PC-3 (cell line): ENCODE measurements around the gene THY1. TPM values are rescaled to one million over a fixed set of nuclear protein-coding genes. Genes with fewer than 3 reads are reported as not detected.

Experiments used
- ATAC-seq: fragments of 200-7000 bp; cut with Tn5 transposase; 2 replicates; pipeline ENCODE4 v1.9.1; 2020; ENCODE audit warnings: mild to moderate bottlenecking, moderate library complexity
- BruUV-seq: library from RNA; stranded (reverse); fragments of 400-500 nt; replicated peaks from 2 replicates; lab custom pipeline; 2021; lab: Mats Ljungman, UMichigan
- CTCF ChIA-PET: fragments of 300-600 bp; sonication (Branson Sonifier 250); formaldehyde crosslinking; loops from one replicate; lab custom pipeline; 2022; ENCODE audit warnings: antibody characterized with exemption; lab: Charles Lee
- POLR2A ChIA-PET: fragments of 300-600 bp; sonication (Branson Sonifier 250); formaldehyde crosslinking; loops from one replicate; lab custom pipeline; 2022; ENCODE audit warnings: antibody characterized with exemption; ENCODE audit not compliant: unreplicated experiment; lab: Charles Lee
- DNase-seq: peaks from one replicate; pipeline ENCODE4 v3.0.0-alpha.2; 2015
- H2AFZ ChIP-seq: fragments of 300-600 bp; sonication (generic); 2 replicates; pipeline ENCODE4 v1.6.0; 2016; ENCODE audit warnings: antibody characterized with exemption, low read length
- H3F3A ChIP-seq: fragments of 300-600 bp; sonication (generic); one replicate; pipeline ENCODE4 v1.6.0; 2017; ENCODE audit warnings: antibody characterized with exemption, low read length, control low read depth, mild to moderate bottlenecking; ENCODE audit not compliant: unreplicated experiment
- H3K27ac ChIP-seq: fragments of 300-600 bp; sonication (generic); 2 replicates; pipeline ENCODE4 v1.5.1; 2016; ENCODE audit warnings: mild to moderate bottlenecking, low read length
- H3K27me3 ChIP-seq: fragments of 300-600 bp; sonication (generic); 2 replicates; pipeline ENCODE4 v1.6.1; 2016; ENCODE audit warnings: low read length, mixed read lengths
- H3K36me3 ChIP-seq: fragments of 300-600 bp; sonication (generic); 2 replicates; pipeline ENCODE4 v1.6.1; 2016; ENCODE audit warnings: low read depth, mixed run types, low read length, mixed read lengths
- H3K4me1 ChIP-seq: fragments of 300-600 bp; sonication (generic); 2 replicates; pipeline ENCODE4 v1.5.1; 2016; ENCODE audit warnings: low read length; ENCODE audit not compliant: insufficient read depth
- H3K4me2 ChIP-seq: fragments of 300-600 bp; sonication (generic); 2 replicates; pipeline ENCODE4 v1.6.0; 2016; ENCODE audit warnings: low read length
- H3K4me3 ChIP-seq: fragments of 300-600 bp; sonication (generic); 2 replicates; pipeline ENCODE4 v1.5.1; 2016; ENCODE audit warnings: mild to moderate bottlenecking, low read length, mixed read lengths
- H3K79me2 ChIP-seq: fragments of 300-600 bp; sonication (generic); 2 replicates; pipeline ENCODE4 v1.6.1; 2017; ENCODE audit warnings: low read length, mixed read lengths
- H3K9ac ChIP-seq: fragments of 300-600 bp; sonication (generic); 2 replicates; pipeline ENCODE4 v1.6.0; 2016; ENCODE audit warnings: mild to moderate bottlenecking, low read length
- H3K9me2 ChIP-seq: fragments of 300-600 bp; sonication (generic); replicated peaks from 2 replicates; pipeline ENCODE4 v1.6.1; 2016; ENCODE audit warnings: mixed run types, low read length, mixed read lengths
- H3K9me3 ChIP-seq: fragments of 300-600 bp; sonication (generic); 2 replicates; pipeline ENCODE4 v1.6.1; 2016; ENCODE audit warnings: low read length, mixed read lengths
- H4K20me1 ChIP-seq: fragments of 300-600 bp; sonication (generic); 2 replicates; pipeline ENCODE4 v1.6.1; 2016; ENCODE audit warnings: low read length, mixed read lengths
- CTCF ChIP-seq: fragments of 300-600 bp; sonication (generic); conservative IDR thresholded peaks from 2 replicates; pipeline ENCODE4 v1.5.1; 2017; ENCODE audit warnings: antibody characterized with exemption, low read depth, mild to moderate bottlenecking, low read length
- EZH2 ChIP-seq: fragments of 300-600 bp; sonication (generic); IDR thresholded peaks from one replicate; pipeline ENCODE4 v1.6.1; 2017; ENCODE audit warnings: antibody characterized with exemption, mild to moderate bottlenecking, low read length; ENCODE audit not compliant: unreplicated experiment
- EZH2phosphoT487 ChIP-seq: fragments of 300-600 bp; sonication (generic); IDR thresholded peaks from 2 replicates; pipeline ENCODE4 v1.6.1; 2018; ENCODE audit warnings: mild to moderate bottlenecking, antibody characterized with exemption, low read length, borderline replicate concordance
- intact Hi-C: fragments of 100-400 bp; cut with micrococcal nuclease; formaldehyde crosslinking; loops from 2 replicates; pipeline ENCODE4 v1.9.0; 2023
- total RNA-seq: library from RNA; depleted of rRNA; stranded (reverse); fragments of >200 nt; gene quantifications from 2 replicates; pipeline ENCODE4 v1.2.3, GENCODE V29; 2014

THY1 gene
- total RNA-seq, 1 experiment from 2014 or later: not detected

- ATAC-seq (peak; percentile 97), DNase-seq (peak; percentile 99)
- Histone ChIP-seq H3K4me3 (peak within 1 kb of the TSS; percentile 80), H3K9me2 (no peaks in the 10 kb centered on the region), H3K36me3 (no peaks in the 10 kb centered on the region), H3K27me3 (no peaks in the 10 kb centered on the region), H3K9ac (peak within 1 kb of the TSS; percentile 63), H3K27ac (peak within 1 kb of the TSS; percentile 25), H3K4me2 (peak within 1 kb of the TSS; percentile 99), H3F3A (no peaks in the 10 kb centered on the region), H3K4me1 (peaks cover 32% of the 10 kb centered on the region), H4K20me1 (no peaks in the 10 kb centered on the region), H2AFZ (peak within 1 kb of the TSS; percentile 95), H3K79me2 (no peaks in the 10 kb centered on the region), H3K9me3 (no peaks in the 10 kb centered on the region)
- CTCF ChIA-PET: interaction anchor here (0.5 to 2.0 kb wide), 8 partner anchors 25 to 260 kb away, joined by 3 to 14 read pairs (median 5); partner anchors contain the start of genes CBL and HINFP
- TF ChIP-seq EZH2phosphoT487: no peak
- TF ChIP-seq CTCF: peak; percentile 96
- BruUV-seq: no TSS peak
- intact Hi-C loops: loop anchor here (1.0 to 2.0 kb wide), 2 partner anchors 21 to 93 kb away; no protein-coding TSS in a partner anchor
- POLR2A ChIA-PET: interaction anchor here (0.7 kb wide), 1 partner anchor 43 kb away, joined by 4 read pairs; no protein-coding TSS in a partner anchor
These were observed 41.6 kb downstream of the THY1 start, which contains the start of gene USP2 for GRCh38 chr11:119381181-119381988. Gene USP2 (minus strand): TSS chr11:119381690. CDS start chr11:119373480, 8,210 bp downstream.

- Histone ChIP-seq H3K79me2 (no peaks in the 10 kb centered on the region), H3K27me3 (no peaks in the 10 kb centered on the region), H3K9me3 (no peaks in the 10 kb centered on the region), H3F3A (no peaks in the 10 kb centered on the region), H3K9me2 (no peaks in the 10 kb centered on the region), H3K4me1 (peaks cover 27% of the 10 kb centered on the region), H4K20me1 (no peaks in the 10 kb centered on the region), H3K27ac (no peak overlapping the region), H2AFZ (peak overlapping the region; percentile 95), H3K36me3 (no peaks in the 10 kb centered on the region), H3K4me3 (peak overlapping the region; percentile 80), H3K9ac (peak overlapping the region; percentile 62), H3K4me2 (peak overlapping the region; percentile 99)
- TF ChIP-seq CTCF (no peak), EZH2phosphoT487 (no peak), EZH2 (no peak)
- ATAC-seq (0 out of 2 replicates have a peak, but pooled peaks have one; percentile 1), DNase-seq (no peak)
- POLR2A ChIA-PET: interaction anchor here (0.7 kb wide), 1 partner anchor 42 kb away, joined by 4 read pairs; no protein-coding TSS in a partner anchor
- intact Hi-C loops: loop anchor here (1.0 to 2.0 kb wide), 2 partner anchors 20 to 93 kb away; no protein-coding TSS in a partner anchor
- CTCF ChIA-PET: interaction anchor here (0.5 to 2.0 kb wide), 6 partner anchors 25 to 259 kb away, joined by 3 to 14 read pairs (median 6); partner anchors contain the start of gene HINFP
- TSS peak; percentile 64 for BruUV-seq
These were observed 42.2 kb downstream of the THY1 start for GRCh38 chr11:119380827-119381180.
